Activated naive CD8-positive, alpha-beta T cell treated with anti-CD3 and anti-CD28 coated beads, Interleukin-2, amount 50 U/mL, for 24 hours (primary cell): ENCODE data around the gene BCAS1.
"Not testable (repeated sequence)": the region's sequence is repeated elsewhere in the genome, so short reads cannot be mapped to it uniquely, and the experiment has no call there.

Experiments used
- ATAC-seq: fragments of 150-1000 bp; cut with Tn5 transposase; one replicate; pipeline ENCODE4 v1.10.0; 2021
- DNase-seq: peaks from one replicate; pipeline ENCODE4 v3.0.0; 2021
- H3K27ac Mint-ChIP-seq: one replicate; pipeline ENCODE4 v1.8.0; 2021; ENCODE audit warnings: mild to moderate bottlenecking, mixed read lengths
- H3K27me3 Mint-ChIP-seq: one replicate; pipeline ENCODE4 v1.8.0; 2021; ENCODE audit warnings: mixed read lengths
- H3K36me3 Mint-ChIP-seq: one replicate; pipeline ENCODE4 v1.8.0; 2021; ENCODE audit warnings: low read depth, mixed read lengths
- H3K4me1 Mint-ChIP-seq: one replicate; pipeline ENCODE4 v1.8.0; 2021; ENCODE audit warnings: mixed read lengths
- H3K4me3 Mint-ChIP-seq: one replicate; pipeline ENCODE4 v1.8.0; 2021; ENCODE audit warnings: mild to moderate bottlenecking, moderate library complexity, mixed read lengths
- H3K9me3 Mint-ChIP-seq: one replicate; pipeline ENCODE4 v1.8.0; 2021; ENCODE audit warnings: mixed read lengths

The BCAS1 gene

GRCh38 chr20:53977391-53977790, 93.0 kb downstream of the BCAS1 start:
- Mint-ChIP-seq H3K36me3 (no peaks in the 10 kb centered on the region), H3K4me3 (no peak overlapping the region)

GRCh38 chr20:53975761-53976160, 94.6 kb downstream of the BCAS1 start:
- Mint-ChIP-seq H3K4me1 (no peaks in the 10 kb centered on the region), H3K27ac (no peak overlapping the region), H3K9me3 (peaks cover 4% of the 10 kb centered on the region), H3K4me3 (no peak overlapping the region), H3K36me3 (no peaks in the 10 kb centered on the region), H3K27me3 (peaks cover 4% of the 10 kb centered on the region)
- no peak for ATAC-seq
- DNase-seq, result no peak

More at GRCh38 chr20:53977391-53977790, 93.0 kb downstream of the BCAS1 start:
- Mint-ChIP-seq H3K27ac (no peak overlapping the region), H3K4me1 (peaks cover 10% of the 10 kb centered on the region), H3K27me3 (peaks cover 9% of the 10 kb centered on the region), H3K9me3 (peaks cover 4% of the 10 kb centered on the region)
- ATAC-seq, result no peak
- no peak for DNase-seq

- Mint-ChIP-seq H3K4me1 (no peaks in the 10 kb centered on the region), H3K9me3 (peaks cover 4% of the 10 kb centered on the region), H3K36me3 (no peaks in the 10 kb centered on the region), H3K27me3 (peaks cover 4% of the 10 kb centered on the region), H3K27ac (no peak overlapping the region), H3K4me3 (no peak overlapping the region)
- ATAC-seq, result no peak
- no peak for DNase-seq
Measured at GRCh38 chr20:53974785-53975555, 95.4 kb downstream of the BCAS1 start.

GRCh38 chr20:53973882-53974281, 96.5 kb downstream of the BCAS1 start:
- H3K27me3 Mint-ChIP-seq, DNase-seq, ATAC-seq, H3K4me1 Mint-ChIP-seq, H3K9me3 Mint-ChIP-seq, H3K36me3 Mint-ChIP-seq, H3K4me3 Mint-ChIP-seq, H3K27ac Mint-ChIP-seq: not testable (repeated sequence)

GRCh38 chr20:53972179-53972578, 98.2 kb downstream of the BCAS1 start:
- no peaks in the 10 kb centered on the region for H3K27me3 Mint-ChIP-seq
- ATAC-seq (no peak), DNase-seq (no peak)
- no peak overlapping the region for H3K27ac Mint-ChIP-seq
- no peaks in the 10 kb centered on the region for H3K36me3 Mint-ChIP-seq
- H3K9me3 Mint-ChIP-seq, result peaks cover 4% of the 10 kb centered on the region
- H3K4me3 Mint-ChIP-seq, result no peak overlapping the region
- H3K4me1 Mint-ChIP-seq, result no peaks in the 10 kb centered on the region

- Mint-ChIP-seq H3K4me3 (no peak overlapping the region), H3K4me1 (no peaks in the 10 kb centered on the region), H3K27ac (no peak overlapping the region), H3K9me3 (peaks cover 4% of the 10 kb centered on the region), H3K27me3 (no peaks in the 10 kb centered on the region), H3K36me3 (no peaks in the 10 kb centered on the region)
- ATAC-seq (no peak), DNase-seq (no peak)
Measured at GRCh38 chr20:53971096-53971683, 99.2 kb downstream of the BCAS1 start.

GRCh38 chr20:53970232-53970631, 100.2 kb downstream of the BCAS1 start:
- DNase-seq, result no peak
- Mint-ChIP-seq H3K36me3 (no peaks in the 10 kb centered on the region), H3K4me3 (no peak overlapping the region), H3K27me3 (no peaks in the 10 kb centered on the region), H3K9me3 (peaks cover 4% of the 10 kb centered on the region), H3K27ac (no peak overlapping the region), H3K4me1 (no peaks in the 10 kb centered on the region)
- ATAC-seq, result no peak

- Mint-ChIP-seq H3K36me3 (no peaks in the 10 kb centered on the region), H3K27ac (no peak overlapping the region), H3K4me3 (no peak overlapping the region), H3K27me3 (peaks cover 6% of the 10 kb centered on the region), H3K4me1 (no peaks in the 10 kb centered on the region), H3K9me3 (no peaks in the 10 kb centered on the region)
- ATAC-seq (no peak), DNase-seq (no peak)
Measured at GRCh38 chr20:53967527-53967926, 102.9 kb downstream of the BCAS1 start.

GRCh38 chr20:53966774-53967398, 103.5 kb downstream of the BCAS1 start:
- Mint-ChIP-seq H3K9me3 (no peaks in the 10 kb centered on the region), H3K36me3 (no peaks in the 10 kb centered on the region), H3K27ac (no peak overlapping the region), H3K4me3 (no peak overlapping the region), H3K27me3 (peaks cover 6% of the 10 kb centered on the region), H3K4me1 (no peaks in the 10 kb centered on the region)
- no peak for DNase-seq
- ATAC-seq, result no peak

GRCh38 chr20:53964501-53965253, 105.7 kb downstream of the BCAS1 start:
- Mint-ChIP-seq H3K4me3 (no peak overlapping the region), H3K36me3 (no peaks in the 10 kb centered on the region), H3K9me3 (no peaks in the 10 kb centered on the region), H3K27ac (no peak overlapping the region), H3K27me3 (peaks cover 10% of the 10 kb centered on the region), H3K4me1 (no peaks in the 10 kb centered on the region)
- DNase-seq (no peak), ATAC-seq (no peak)

- H3K4me3 Mint-ChIP-seq, result no peak overlapping the region
- DNase-seq (no peak), ATAC-seq (no peak)
- no peaks in the 10 kb centered on the region for H3K9me3 Mint-ChIP-seq
- no peaks in the 10 kb centered on the region for H3K36me3 Mint-ChIP-seq
- peaks cover 10% of the 10 kb centered on the region for H3K27me3 Mint-ChIP-seq
- H3K27ac Mint-ChIP-seq, result no peak overlapping the region
- no peaks in the 10 kb centered on the region for H3K4me1 Mint-ChIP-seq
Measured at GRCh38 chr20:53964067-53964466, 106.3 kb downstream of the BCAS1 start.

GRCh38 chr20:53963635-53964034, 106.8 kb downstream of the BCAS1 start:
- DNase-seq, result no peak
- Mint-ChIP-seq H3K27ac (no peak overlapping the region), H3K9me3 (no peaks in the 10 kb centered on the region), H3K4me1 (no peaks in the 10 kb centered on the region), H3K4me3 (no peak overlapping the region), H3K36me3 (no peaks in the 10 kb centered on the region), H3K27me3 (peaks cover 10% of the 10 kb centered on the region)
- no peak for ATAC-seq

GRCh38 chr20:53962388-53962787, 108.0 kb downstream of the BCAS1 start:
- H3K4me1 Mint-ChIP-seq, result no peaks in the 10 kb centered on the region

GRCh38 chr20:53961527-53961926, 108.9 kb downstream of the BCAS1 start:
- H3K9me3 Mint-ChIP-seq, result no peaks in the 10 kb centered on the region
- H3K36me3 Mint-ChIP-seq, result no peaks in the 10 kb centered on the region
- peaks cover 12% of the 10 kb centered on the region for H3K27me3 Mint-ChIP-seq
- ATAC-seq (no peak), DNase-seq (no peak)
- no peaks in the 10 kb centered on the region for H3K4me1 Mint-ChIP-seq
- H3K4me3 Mint-ChIP-seq, result no peak overlapping the region
- H3K27ac Mint-ChIP-seq, result no peak overlapping the region

More at GRCh38 chr20:53962388-53962787, 108.0 kb downstream of the BCAS1 start:
- DNase-seq, result no peak
- Mint-ChIP-seq H3K9me3 (no peaks in the 10 kb centered on the region), H3K27ac (no peak overlapping the region), H3K4me3 (no peak overlapping the region), H3K27me3 (peaks cover 10% of the 10 kb centered on the region), H3K36me3 (no peaks in the 10 kb centered on the region)
- ATAC-seq, result no peak
